HL-60 (cell line): ENCODE data around the gene BRAF.
"Not testable (repeated sequence)": the region's sequence is repeated elsewhere in the genome, so short reads cannot be mapped to it uniquely, and the experiment has no call there.

Source experiments
- DNase-seq, 2 experiments: peaks; one replicate each; pipeline ENCODE4 v3.0.0-alpha.2; 2010 to 2020; ENCODE audit warnings: low read depth in 1 of 2, low spot score in 1 of 2
- H3K27ac ChIP-seq: fragments of 250-450 bp; sonication (Bioruptor Pico); replicated peaks from 2 replicates; pipeline ENCODE4 v1.5.1; 2020; ENCODE audit warnings: mild to moderate bottlenecking, moderate library complexity
- H3K27me3 ChIP-seq: fragments of 250-450 bp; sonication (Bioruptor Pico); 2 replicates; pipeline ENCODE4 v1.5.1; 2021; ENCODE audit warnings: mild to moderate bottlenecking, moderate library complexity; ENCODE audit not compliant: insufficient read depth, poor library complexity, severe bottlenecking
- H3K4me3 ChIP-seq: replicated peaks from 2 replicates; pipeline ENCODE4 v1.5.1; 2011; ENCODE audit warnings: mild to moderate bottlenecking, control low read depth, low read length; ENCODE audit not compliant: insufficient read depth
- GABPA ChIP-seq: IDR thresholded peaks from 2 replicates; pipeline ENCODE4 v1.6.1; 2012; ENCODE audit warnings: low read depth
- POLR2AphosphoS5 ChIP-seq: IDR thresholded peaks from 2 replicates; pipeline ENCODE4 v1.6.1; 2012; ENCODE audit warnings: low read depth
- REST ChIP-seq: IDR thresholded peaks from 2 replicates; pipeline ENCODE4 v1.6.1; 2012; ENCODE audit warnings: low read depth; ENCODE audit not compliant: insufficient replicate concordance
- SPI1 ChIP-seq: IDR thresholded peaks from 2 replicates; pipeline ENCODE4 v1.6.1; 2012; ENCODE audit warnings: low read depth, mild to moderate bottlenecking, borderline replicate concordance
- TF ChIP-seq, protein P1 (sequence below): IDR thresholded peaks from one replicate; pipeline ENCODE4 v1.5.1; 2011; ENCODE audit warnings: low read length, control low read depth, inconsistent platforms; ENCODE audit not compliant: insufficient read depth

Gene BRAF

DNA sequence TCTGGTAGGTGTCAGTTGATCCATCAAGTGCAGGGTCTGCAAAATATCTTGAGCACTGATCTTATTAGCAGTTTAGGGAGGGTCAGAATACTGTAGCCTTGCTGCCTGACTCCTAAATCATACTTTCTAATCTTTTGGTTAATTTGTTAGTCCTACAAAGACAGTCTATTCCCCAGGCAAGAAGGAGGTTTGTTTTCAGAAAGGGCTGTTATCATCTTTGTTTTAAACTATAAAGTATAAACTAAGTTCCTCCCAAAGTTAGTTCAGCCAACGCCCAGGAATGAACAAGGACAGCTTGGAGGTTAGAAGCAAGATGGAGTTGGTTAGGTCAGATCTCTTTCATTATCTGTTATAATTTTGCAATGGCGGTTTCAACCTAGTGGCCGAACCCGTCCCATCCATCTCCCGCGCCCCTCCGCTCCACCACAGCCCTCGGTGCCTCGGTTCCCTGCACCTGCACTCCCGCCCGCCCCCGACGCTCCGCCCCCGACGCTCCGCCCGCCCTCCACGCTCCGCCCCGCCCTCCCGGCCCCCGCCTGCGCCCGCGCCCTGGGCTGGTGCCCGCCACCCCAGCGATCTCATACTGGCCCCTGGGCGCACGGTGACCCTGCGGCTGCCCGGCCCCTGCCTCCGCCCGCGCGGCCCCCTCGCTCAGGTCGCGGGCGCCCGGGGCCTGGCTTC lies 252.2 kb downstream of the BRAF start, which contains the start of gene ADCK2:
ADCK2 (plus strand) TSS at position 564 of the 681 bp plus-strand sequence. CDS start 386 bp downstream, outside the sequence.
- Histone ChIP-seq H3K4me3 (peak within 1 kb of the TSS; percentile 51), H3K27me3 (no peaks in the 10 kb centered on the region), H3K27ac (0 out of 2 replicates have a peak within 1 kb of the TSS, but pooled peaks have one; percentile 16)
- TF ChIP-seq, protein P1, sequence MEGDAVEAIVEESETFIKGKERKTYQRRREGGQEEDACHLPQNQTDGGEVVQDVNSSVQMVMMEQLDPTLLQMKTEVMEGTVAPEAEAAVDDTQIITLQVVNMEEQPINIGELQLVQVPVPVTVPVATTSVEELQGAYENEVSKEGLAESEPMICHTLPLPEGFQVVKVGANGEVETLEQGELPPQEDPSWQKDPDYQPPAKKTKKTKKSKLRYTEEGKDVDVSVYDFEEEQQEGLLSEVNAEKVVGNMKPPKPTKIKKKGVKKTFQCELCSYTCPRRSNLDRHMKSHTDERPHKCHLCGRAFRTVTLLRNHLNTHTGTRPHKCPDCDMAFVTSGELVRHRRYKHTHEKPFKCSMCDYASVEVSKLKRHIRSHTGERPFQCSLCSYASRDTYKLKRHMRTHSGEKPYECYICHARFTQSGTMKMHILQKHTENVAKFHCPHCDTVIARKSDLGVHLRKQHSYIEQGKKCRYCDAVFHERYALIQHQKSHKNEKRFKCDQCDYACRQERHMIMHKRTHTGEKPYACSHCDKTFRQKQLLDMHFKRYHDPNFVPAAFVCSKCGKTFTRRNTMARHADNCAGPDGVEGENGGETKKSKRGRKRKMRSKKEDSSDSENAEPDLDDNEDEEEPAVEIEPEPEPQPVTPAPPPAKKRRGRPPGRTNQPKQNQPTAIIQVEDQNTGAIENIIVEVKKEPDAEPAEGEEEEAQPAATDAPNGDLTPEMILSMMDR = no peak
- TF ChIP-seq GABPA (no peak), SPI1 (no peak), POLR2AphosphoS5 (no peak), REST (no peak)
- peak in 1 of 2 experiments; percentile 24 for DNase-seq

DNA sequence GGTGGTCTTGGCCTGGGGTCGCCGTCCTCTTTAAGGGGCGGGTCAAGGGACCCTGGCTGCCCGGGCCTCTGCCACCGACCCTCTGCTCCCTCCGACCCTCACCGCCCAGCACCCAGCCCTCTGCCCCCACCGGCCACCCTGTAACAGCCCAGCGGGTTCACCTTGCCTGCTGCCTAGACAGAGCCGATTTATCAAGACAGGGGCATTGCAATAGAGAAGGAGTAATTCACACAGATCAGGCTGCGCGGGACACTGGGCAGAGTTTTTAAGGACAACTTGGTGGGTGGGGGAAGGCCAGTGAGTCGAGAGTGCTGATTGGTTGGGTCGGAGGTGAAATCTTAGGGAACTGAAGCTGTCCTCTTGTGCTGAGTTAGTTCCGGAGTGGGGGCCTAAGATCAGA lies 252.8 kb downstream of the BRAF start:
- no peak overlapping the region for H3K27ac ChIP-seq
- DNase-seq = no peak
- no peak for TF ChIP-seq REST
- TF ChIP-seq, protein P1 = no peak
- no peak for TF ChIP-seq SPI1
- no peak for TF ChIP-seq GABPA
- TF ChIP-seq POLR2AphosphoS5 = no peak
- no peak overlapping the region for H3K4me3 ChIP-seq
- no peaks in the 10 kb centered on the region for H3K27me3 ChIP-seq

DNA sequence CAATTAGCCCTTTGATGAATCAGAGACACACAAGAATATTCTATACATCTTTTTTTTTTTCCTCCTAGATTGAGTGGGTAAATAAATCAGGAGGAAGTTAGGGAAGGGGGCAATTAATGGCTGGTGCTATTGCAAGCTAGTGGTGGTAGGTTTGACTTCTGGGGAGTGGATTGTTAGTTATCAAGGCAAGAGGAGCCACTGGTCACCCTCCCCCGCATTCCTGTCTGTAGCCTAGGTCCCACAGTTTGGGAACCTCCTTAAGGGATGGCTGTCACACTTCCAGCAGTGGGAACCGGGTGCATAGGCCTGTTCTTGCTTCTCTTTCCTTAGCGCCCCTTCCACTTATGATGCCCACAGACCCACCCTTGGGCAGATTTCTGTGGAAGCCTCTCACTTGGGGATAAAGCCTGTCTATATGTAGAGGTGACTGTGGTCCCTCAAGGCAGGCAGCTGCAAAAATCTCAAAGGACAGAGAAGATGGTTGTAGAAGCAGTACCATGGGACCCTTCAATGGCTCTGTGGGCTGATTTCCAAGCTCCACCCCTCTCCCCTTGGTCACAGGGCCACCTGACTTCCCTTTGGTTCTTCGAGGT lies 254.3 kb downstream of the BRAF start:
- H3K27me3 ChIP-seq = no peaks in the 10 kb centered on the region
- H3K4me3 ChIP-seq = no peak overlapping the region
- DNase-seq = no peak
- no peak overlapping the region for H3K27ac ChIP-seq
- TF ChIP-seq GABPA = no peak

GRCh38 chr7:140669862-140670261 lies 254.9 kb downstream of the BRAF start:
- not testable (repeated sequence) for DNase-seq, H3K27me3 ChIP-seq, H3K27ac ChIP-seq, H3K4me3 ChIP-seq

GRCh38 chr7:140669352-140669751 lies 255.4 kb downstream of the BRAF start:
- no peaks in the 10 kb centered on the region for H3K27me3 ChIP-seq
- TF ChIP-seq, protein P1 = no peak
- TF ChIP-seq GABPA = no peak
- no peak for TF ChIP-seq REST
- TF ChIP-seq SPI1 = no peak
- no peak for TF ChIP-seq POLR2AphosphoS5
- no peak overlapping the region for H3K27ac ChIP-seq
- no peak for DNase-seq
- no peak overlapping the region for H3K4me3 ChIP-seq
